ENCODE results near the gene BMP10. TPM values are rescaled to one million over a fixed set of nuclear protein-coding genes. Genes with fewer than 3 reads are reported as not detected.

BMP10 gene
- total RNA-seq, 1 experiment from 2014 or later = not detected

DNA sequence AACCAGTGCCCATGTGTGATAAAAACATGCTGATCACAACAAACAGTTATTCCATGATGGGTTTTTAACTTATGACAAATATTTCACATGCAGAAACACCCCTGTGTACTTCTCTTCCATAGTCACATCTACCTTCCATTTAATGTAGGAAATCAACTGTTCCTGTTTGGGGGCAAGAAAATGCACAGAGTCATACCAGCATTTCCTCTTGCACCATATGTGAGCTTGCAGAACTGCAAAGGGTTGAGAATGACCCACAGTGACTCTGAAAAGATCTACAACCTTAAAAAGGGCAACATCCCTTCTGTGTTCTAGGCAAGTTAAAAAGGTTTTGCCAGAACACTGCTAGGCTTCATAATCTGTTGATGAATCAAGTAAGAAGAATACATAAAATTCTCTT is 9.9 kb downstream of the BMP10 start:
- no peaks in the 10 kb centered on the region for H3K9me3 ChIP-seq (ENCODE audit: control insufficient read depth, low read depth, low read length)
- no peak overlapping the region for H2AFZ ChIP-seq (ENCODE audit: low read length)
- no peaks in the 10 kb centered on the region for H4K20me1 ChIP-seq (ENCODE audit: control insufficient read depth, insufficient read depth, insufficient read length)
- no peak overlapping the region for H2BK15ac ChIP-seq (ENCODE audit: low read depth, low read length)
- H3K79me2 ChIP-seq (ENCODE audit: insufficient read depth, low read length) = no peaks in the 10 kb centered on the region
- H3K36me3 Mint-ChIP-seq (ENCODE audit: insufficient read depth in 1 of 3, low read depth in 3 of 3) = no peaks in the 10 kb centered on the region
- H3K4me1 ChIP-seq (ENCODE audit: insufficient read depth, low read length) = no peaks in the 10 kb centered on the region; the same call in 1 of the 2 replicates
- H3K4me3 Mint-ChIP-seq = no peak overlapping the region
- no peak overlapping the region for H3K27ac ChIP-seq (ENCODE audit: insufficient read length, low read depth, low read length)
- no peak overlapping the region for H3K23ac ChIP-seq (ENCODE audit: insufficient read length, low read depth, low read length)
- no peak overlapping the region for H2BK120ac ChIP-seq (ENCODE audit: low read depth, low read length, poor library complexity, severe bottlenecking)
- H3K27me3 ChIP-seq (ENCODE audit: insufficient read depth, low read length) = no peaks in the 10 kb centered on the region
- no peaks in the 10 kb centered on the region for H3K79me1 ChIP-seq (ENCODE audit: insufficient read depth, low read depth, low read length, poor library complexity, severe bottlenecking)
- H3K9ac ChIP-seq (ENCODE audit: extremely low read depth, insufficient read length, low read length) = no peak overlapping the region
- no peak overlapping the region for H3K18ac ChIP-seq (ENCODE audit: insufficient read length, low read depth, low read length)
- no peak overlapping the region for H3K14ac ChIP-seq (ENCODE audit: insufficient read depth, low read length)
- H3K9me3 Mint-ChIP-seq = no peaks in the 10 kb centered on the region
- no peak overlapping the region for H3T11ph ChIP-seq (ENCODE audit: low read length)
- no peak for TF ChIP-seq CTCF (conservative IDR thresholded peaks at IDR 0.05)
- H3K4me1 Mint-ChIP-seq = peaks cover 6 to 12% of the 10 kb centered on the region in 2 experiments
- H4K8ac ChIP-seq (replicated peaks; ENCODE audit: insufficient read length, low read depth, low read length) = no peak overlapping the region
- no peak overlapping the region for H3K27ac Mint-ChIP-seq
- H3K56ac ChIP-seq (ENCODE audit: insufficient read length, low read depth, low read length) = no peak overlapping the region
- H2BK12ac ChIP-seq (ENCODE audit: insufficient read length, low read depth, low read length) = no peak overlapping the region
- H3K4me2 ChIP-seq (ENCODE audit: insufficient read depth, insufficient read length, low read length) = no peak overlapping the region
- no peak overlapping the region for H2BK5ac ChIP-seq (ENCODE audit: insufficient read length, low read length)
- no peak overlapping the region for H2AK5ac ChIP-seq (ENCODE audit: insufficient read length, low read length)
- H3K23me2 ChIP-seq (ENCODE audit: insufficient read length, low read depth, low read length, poor library complexity, severe bottlenecking) = no peaks in the 10 kb centered on the region
- no peak overlapping the region for H2BK20ac ChIP-seq (ENCODE audit: low read depth, low read length, poor library complexity, severe bottlenecking)
- DNase-seq = no peak
- no peak overlapping the region for H4K91ac ChIP-seq (ENCODE audit: insufficient read length, low read depth, low read length)
- no peak overlapping the region for H4K5ac ChIP-seq (ENCODE audit: insufficient read length, low read depth, low read length)
- no peak overlapping the region for H3K4ac ChIP-seq (ENCODE audit: low read depth, low read length)
- H3K27me3 Mint-ChIP-seq (ENCODE audit: low read depth) = no peaks in the 10 kb centered on the region; the same call in 1 of the 2 replicates

Data from H9 (cell line).